Panc1 (cell line): ENCODE measurements around the gene AATK. TPM values are rescaled to one million over a fixed set of nuclear protein-coding genes. Genes with fewer than 3 reads are reported as not detected.
A peak's percentile ranks its signal among the peaks of the same experiment; 100 is the strongest.

Experiments
- ATAC-seq: fragments of 200-7000 bp; cut with Tn5 transposase; 2 replicates; pipeline ENCODE4 v1.9.1; 2020; ENCODE audit warnings: mild to moderate bottlenecking, moderate library complexity
- BruUV-seq: library from RNA; stranded (reverse); fragments of 400-500 nt; replicated peaks from 2 replicates; lab custom pipeline; 2021; lab: Mats Ljungman, UMichigan
- CTCF ChIA-PET: fragments of 300-600 bp; sonication (Branson Sonifier 250); formaldehyde crosslinking; loops from one replicate; lab custom pipeline; 2022; ENCODE audit warnings: antibody characterized with exemption; lab: Charles Lee
- POLR2A ChIA-PET: fragments of 300-600 bp; sonication (Branson Sonifier 250); formaldehyde crosslinking; loops from one replicate; lab custom pipeline; 2022; ENCODE audit warnings: antibody characterized with exemption; lab: Charles Lee
- DNase-seq: peaks from one replicate; pipeline ENCODE4 v3.0.0-alpha.2; 2010; ENCODE audit warnings: low read depth, low spot score
- H3K27ac ChIP-seq: 2 replicates; pipeline ENCODE4 v1.5.1; 2011; ENCODE audit warnings: mild to moderate bottlenecking, low read length, inconsistent platforms
- H3K27me3 ChIP-seq: fragments of 200-500 bp; sonication (Bioruptor generic); 2 replicates; pipeline ENCODE4 v1.6.0; 2014; ENCODE audit warnings: low read length, inconsistent platforms; ENCODE audit not compliant: control insufficient read depth, insufficient read depth
- H3K36me3 ChIP-seq: fragments of 200-500 bp; sonication (Bioruptor generic); 2 replicates; pipeline ENCODE4 v1.5.1; 2014; ENCODE audit warnings: inconsistent platforms, mild to moderate bottlenecking, low read length, moderate library complexity; ENCODE audit not compliant: control insufficient read depth, insufficient read depth
- H3K4me1 ChIP-seq: 2 replicates; pipeline ENCODE4 v1.5.1; 2011; ENCODE audit warnings: inconsistent platforms, mild to moderate bottlenecking, low read length, moderate library complexity; ENCODE audit not compliant: control insufficient read depth, insufficient read depth
- H3K4me3 ChIP-seq, 2 experiments: 2 replicates each; pipeline ENCODE4 v1.5.1; 2011 to 2012; ENCODE audit warnings: low read depth in 2 of 2, low read length in 2 of 2, mild to moderate bottlenecking in 2 of 2, inconsistent platforms in 1 of 2, moderate library complexity in 1 of 2
- H3K9me3 ChIP-seq: fragments of 200-500 bp; sonication (Bioruptor generic); 2 replicates; pipeline ENCODE4 v1.5.1; 2014; ENCODE audit warnings: low read depth, mild to moderate bottlenecking, inconsistent platforms, low read length, moderate library complexity; ENCODE audit not compliant: control insufficient read depth, insufficient read depth
- POLR2AphosphoS5 ChIP-seq: IDR thresholded peaks from 2 replicates; pipeline ENCODE4 v1.6.1; 2012; ENCODE audit warnings: mild to moderate bottlenecking, low read depth, low read length, moderate library complexity
- SIN3A ChIP-seq: IDR thresholded peaks from 2 replicates; pipeline ENCODE4 v1.6.1; 2012; ENCODE audit warnings: low read depth, mild to moderate bottlenecking, low read length, moderate library complexity, borderline replicate concordance; ENCODE audit not compliant: insufficient read depth
- TCF7L2 ChIP-seq: IDR thresholded peaks from 2 replicates; pipeline ENCODE4 v1.6.1; 2011; ENCODE audit warnings: mild to moderate bottlenecking, low read depth, low read length, inconsistent platforms
- in situ Hi-C: cut with HindIII; loops from 2 replicates; pipeline ENCODE4 v1.10.0; 2016; ENCODE audit warnings: low sequenced_read_pairs, low pct_unique_long_range_greater_than_20kb
- intact Hi-C: fragments of 100-400 bp; cut with micrococcal nuclease; formaldehyde crosslinking; loops from one replicate; pipeline ENCODE4 v1.10.0; 2022; ENCODE audit not compliant: unreplicated experiment
- total RNA-seq: library from RNA; stranded (reverse); gene quantifications from one replicate; pipeline ENCODE4 v1.2.1, GENCODE V29; 2021; ENCODE audit not compliant: unreplicated experiment
- TF ChIP-seq, protein P1 (sequence below), 2 experiments: IDR thresholded peaks; 2 replicates each; pipeline ENCODE4 v1.6.1; 2011 to 2012; ENCODE audit warnings: low read depth in 2 of 2, control low read depth in 1 of 2, low read length in 1 of 2, mild to moderate bottlenecking in 1 of 2, moderate library complexity in 1 of 2; ENCODE audit not compliant: insufficient read depth in 1 of 2
- TF ChIP-seq, protein P2 (sequence below): fragments of 450-650 bp; IDR thresholded peaks from 2 replicates; pipeline ENCODE4 v1.5.1; 2017; ENCODE audit warnings: mild to moderate bottlenecking

AATK gene
- total RNA-seq, 1 experiment from 2014 or later: 3.7 TPM

DNA sequence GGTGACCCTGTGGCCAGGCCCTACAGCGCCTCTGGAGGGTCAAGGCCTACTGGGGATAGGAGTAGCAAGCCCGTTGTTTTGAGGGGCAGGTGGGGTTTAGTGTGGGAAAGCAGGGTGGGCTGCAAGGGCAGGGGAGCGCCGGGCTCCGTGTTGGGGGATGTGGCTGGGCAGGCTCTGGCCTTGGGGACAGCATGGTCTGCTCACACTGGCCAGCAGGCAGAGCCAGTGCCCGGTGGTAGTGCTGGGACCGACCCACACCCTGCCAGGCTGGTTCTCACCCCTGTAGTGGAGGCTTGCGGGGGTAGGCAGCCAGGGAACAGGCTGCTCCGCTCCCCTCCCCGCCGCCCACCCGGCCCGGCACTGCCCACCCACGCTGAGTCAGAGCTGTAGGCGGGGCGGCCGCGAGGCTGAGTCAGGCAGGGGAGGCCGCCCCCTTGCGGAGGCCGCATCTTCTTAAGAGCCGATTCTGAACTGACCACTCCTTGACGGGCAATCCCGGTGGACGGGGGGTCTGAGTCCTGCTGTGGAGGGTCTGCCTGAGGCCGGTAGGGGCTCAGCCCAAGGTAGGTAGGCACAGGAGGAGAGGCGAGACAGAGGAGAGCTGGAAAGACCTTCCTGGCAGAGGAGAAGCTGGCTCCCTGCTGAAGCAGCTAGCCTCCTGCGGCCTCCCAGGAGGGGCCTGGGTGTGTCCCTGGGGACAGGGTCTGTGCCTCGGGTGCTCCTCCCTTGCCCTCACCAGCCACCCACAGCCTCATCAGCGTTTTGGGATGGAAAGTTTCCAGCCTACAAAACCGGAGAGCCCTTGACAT lies 68.7 kb downstream of the AATK start:
- in situ Hi-C loops: no loop called here
- DNase-seq (no peak), ATAC-seq (peak; percentile 71)
- no TSS peak for BruUV-seq
- TF ChIP-seq, protein P1, sequence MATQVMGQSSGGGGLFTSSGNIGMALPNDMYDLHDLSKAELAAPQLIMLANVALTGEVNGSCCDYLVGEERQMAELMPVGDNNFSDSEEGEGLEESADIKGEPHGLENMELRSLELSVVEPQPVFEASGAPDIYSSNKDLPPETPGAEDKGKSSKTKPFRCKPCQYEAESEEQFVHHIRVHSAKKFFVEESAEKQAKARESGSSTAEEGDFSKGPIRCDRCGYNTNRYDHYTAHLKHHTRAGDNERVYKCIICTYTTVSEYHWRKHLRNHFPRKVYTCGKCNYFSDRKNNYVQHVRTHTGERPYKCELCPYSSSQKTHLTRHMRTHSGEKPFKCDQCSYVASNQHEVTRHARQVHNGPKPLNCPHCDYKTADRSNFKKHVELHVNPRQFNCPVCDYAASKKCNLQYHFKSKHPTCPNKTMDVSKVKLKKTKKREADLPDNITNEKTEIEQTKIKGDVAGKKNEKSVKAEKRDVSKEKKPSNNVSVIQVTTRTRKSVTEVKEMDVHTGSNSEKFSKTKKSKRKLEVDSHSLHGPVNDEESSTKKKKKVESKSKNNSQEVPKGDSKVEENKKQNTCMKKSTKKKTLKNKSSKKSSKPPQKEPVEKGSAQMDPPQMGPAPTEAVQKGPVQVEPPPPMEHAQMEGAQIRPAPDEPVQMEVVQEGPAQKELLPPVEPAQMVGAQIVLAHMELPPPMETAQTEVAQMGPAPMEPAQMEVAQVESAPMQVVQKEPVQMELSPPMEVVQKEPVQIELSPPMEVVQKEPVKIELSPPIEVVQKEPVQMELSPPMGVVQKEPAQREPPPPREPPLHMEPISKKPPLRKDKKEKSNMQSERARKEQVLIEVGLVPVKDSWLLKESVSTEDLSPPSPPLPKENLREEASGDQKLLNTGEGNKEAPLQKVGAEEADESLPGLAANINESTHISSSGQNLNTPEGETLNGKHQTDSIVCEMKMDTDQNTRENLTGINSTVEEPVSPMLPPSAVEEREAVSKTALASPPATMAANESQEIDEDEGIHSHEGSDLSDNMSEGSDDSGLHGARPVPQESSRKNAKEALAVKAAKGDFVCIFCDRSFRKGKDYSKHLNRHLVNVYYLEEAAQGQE (IDR thresholded peaks at IDR 0.05; ENCODE audit: insufficient read depth in 1 of 2, low read depth in 2 of 2, low read length in 1 of 2): 0 out of 4 replicates have a peak, but pooled peaks of 1 of the 2 experiments have one; percentile 8
- TF ChIP-seq, protein P2, sequence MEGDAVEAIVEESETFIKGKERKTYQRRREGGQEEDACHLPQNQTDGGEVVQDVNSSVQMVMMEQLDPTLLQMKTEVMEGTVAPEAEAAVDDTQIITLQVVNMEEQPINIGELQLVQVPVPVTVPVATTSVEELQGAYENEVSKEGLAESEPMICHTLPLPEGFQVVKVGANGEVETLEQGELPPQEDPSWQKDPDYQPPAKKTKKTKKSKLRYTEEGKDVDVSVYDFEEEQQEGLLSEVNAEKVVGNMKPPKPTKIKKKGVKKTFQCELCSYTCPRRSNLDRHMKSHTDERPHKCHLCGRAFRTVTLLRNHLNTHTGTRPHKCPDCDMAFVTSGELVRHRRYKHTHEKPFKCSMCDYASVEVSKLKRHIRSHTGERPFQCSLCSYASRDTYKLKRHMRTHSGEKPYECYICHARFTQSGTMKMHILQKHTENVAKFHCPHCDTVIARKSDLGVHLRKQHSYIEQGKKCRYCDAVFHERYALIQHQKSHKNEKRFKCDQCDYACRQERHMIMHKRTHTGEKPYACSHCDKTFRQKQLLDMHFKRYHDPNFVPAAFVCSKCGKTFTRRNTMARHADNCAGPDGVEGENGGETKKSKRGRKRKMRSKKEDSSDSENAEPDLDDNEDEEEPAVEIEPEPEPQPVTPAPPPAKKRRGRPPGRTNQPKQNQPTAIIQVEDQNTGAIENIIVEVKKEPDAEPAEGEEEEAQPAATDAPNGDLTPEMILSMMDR: peak; percentile 94
- TF ChIP-seq SIN3A (no peak), POLR2AphosphoS5 (peak; percentile 32; the same call in 1 of the 2 replicates), TCF7L2 (no peak; the same call in 1 of the 2 replicates)
- ChIA-PET POLR2A (interaction anchor here (0.7 kb wide), 1 partner anchor 51 kb away, joined by 4 read pairs; no protein-coding TSS in a partner anchor), CTCF (interaction anchor here (0.6 to 1.7 kb wide), 6 partner anchors 19 to 577 kb away, joined by 3 to 9 read pairs (median 4); no protein-coding TSS in a partner anchor)
- no peaks in the 10 kb centered on the region for H3K27me3 ChIP-seq
- intact Hi-C loops: loop anchor here (5.0 kb wide), 1 partner anchor 60 kb away; the partner anchor contains the start of gene BAIAP2
- H3K36me3 ChIP-seq: no peaks in the 10 kb centered on the region
- H3K9me3 ChIP-seq: no peaks in the 10 kb centered on the region
- no peak overlapping the region; a peak in 1 of 4 replicates for H3K4me3 ChIP-seq
- peak overlapping the region; percentile 92 for H3K27ac ChIP-seq
- peaks cover 66% of the 10 kb centered on the region for H3K4me1 ChIP-seq

DNA sequence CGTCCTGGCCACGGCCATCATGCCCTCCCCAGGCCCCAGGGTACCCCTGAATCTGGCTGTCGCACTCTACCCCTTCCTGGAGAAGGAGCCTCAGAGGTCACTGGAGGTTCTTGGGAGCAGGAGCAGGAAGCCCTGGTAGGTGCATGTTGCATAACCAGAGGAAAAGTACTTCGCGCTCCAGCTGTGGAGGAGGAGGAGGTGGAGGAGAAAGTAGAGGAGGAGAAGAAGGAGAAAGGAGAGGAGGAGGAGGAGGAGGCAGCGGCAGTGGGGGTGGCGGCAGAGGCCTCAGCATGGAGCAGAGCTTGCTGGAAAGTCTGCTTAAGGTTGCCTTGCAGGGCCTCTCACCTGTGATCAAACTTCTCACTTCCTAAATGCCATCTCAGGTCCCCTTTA lies 69.3 kb downstream of the AATK start:
- no TSS peak for BruUV-seq
- peaks cover 70% of the 10 kb centered on the region for H3K4me1 ChIP-seq

More for the DNA sequence above, 69.3 kb downstream of the AATK start:
- ChIA-PET POLR2A (no interaction called here), CTCF (interaction anchor here (1.1 to 1.7 kb wide), 3 partner anchors 20 to 73 kb away, joined by 3 to 9 read pairs (median 4); no protein-coding TSS in a partner anchor)
- Histone ChIP-seq H3K9me3 (no peaks in the 10 kb centered on the region), H3K27me3 (no peaks in the 10 kb centered on the region), H3K4me3 (no peak overlapping the region), H3K27ac (peak overlapping the region; percentile 92), H3K36me3 (no peaks in the 10 kb centered on the region)
- intact Hi-C loops (loop anchor here (5.0 kb wide), 1 partner anchor 59 kb away; the partner anchor contains the start of gene BAIAP2), in situ Hi-C loops (no loop called here)
- DNase-seq (no peak), ATAC-seq (peak; percentile 2; the same call in 1 of the 2 replicates)
- TF ChIP-seq, protein P2: no peak
- TF ChIP-seq POLR2AphosphoS5: no peak
- no peak for TF ChIP-seq SIN3A
